Choroid plexus epithelial cell (primary cell): ENCODE measurements around the gene CHD8.
A peak's percentile ranks its signal among the peaks of the same experiment; 100 is the strongest.

Experiments
- DNase-seq: peaks from one replicate; pipeline ENCODE4 v3.0.0-alpha.2; 2010; ENCODE audit warnings: low read depth
- H3K4me3 ChIP-seq: 2 replicates; pipeline ENCODE4 v1.5.1; 2011; ENCODE audit warnings: low read depth, mild to moderate bottlenecking, control low read depth, low read length, moderate library complexity
- TF ChIP-seq, protein P1 (sequence below): conservative IDR thresholded peaks from 2 replicates; pipeline ENCODE4 v1.5.1; 2011; ENCODE audit warnings: low read depth, mild to moderate bottlenecking, control low read depth, inconsistent platforms, low read length, moderate library complexity

CHD8 gene

GRCh38 chr14:21347201-21347600, 108.7 kb downstream of the CHD8 start:
- TF ChIP-seq, protein P1, sequence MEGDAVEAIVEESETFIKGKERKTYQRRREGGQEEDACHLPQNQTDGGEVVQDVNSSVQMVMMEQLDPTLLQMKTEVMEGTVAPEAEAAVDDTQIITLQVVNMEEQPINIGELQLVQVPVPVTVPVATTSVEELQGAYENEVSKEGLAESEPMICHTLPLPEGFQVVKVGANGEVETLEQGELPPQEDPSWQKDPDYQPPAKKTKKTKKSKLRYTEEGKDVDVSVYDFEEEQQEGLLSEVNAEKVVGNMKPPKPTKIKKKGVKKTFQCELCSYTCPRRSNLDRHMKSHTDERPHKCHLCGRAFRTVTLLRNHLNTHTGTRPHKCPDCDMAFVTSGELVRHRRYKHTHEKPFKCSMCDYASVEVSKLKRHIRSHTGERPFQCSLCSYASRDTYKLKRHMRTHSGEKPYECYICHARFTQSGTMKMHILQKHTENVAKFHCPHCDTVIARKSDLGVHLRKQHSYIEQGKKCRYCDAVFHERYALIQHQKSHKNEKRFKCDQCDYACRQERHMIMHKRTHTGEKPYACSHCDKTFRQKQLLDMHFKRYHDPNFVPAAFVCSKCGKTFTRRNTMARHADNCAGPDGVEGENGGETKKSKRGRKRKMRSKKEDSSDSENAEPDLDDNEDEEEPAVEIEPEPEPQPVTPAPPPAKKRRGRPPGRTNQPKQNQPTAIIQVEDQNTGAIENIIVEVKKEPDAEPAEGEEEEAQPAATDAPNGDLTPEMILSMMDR: no peak
- no peak for DNase-seq
- no peak overlapping the region for H3K4me3 ChIP-seq

DNA sequence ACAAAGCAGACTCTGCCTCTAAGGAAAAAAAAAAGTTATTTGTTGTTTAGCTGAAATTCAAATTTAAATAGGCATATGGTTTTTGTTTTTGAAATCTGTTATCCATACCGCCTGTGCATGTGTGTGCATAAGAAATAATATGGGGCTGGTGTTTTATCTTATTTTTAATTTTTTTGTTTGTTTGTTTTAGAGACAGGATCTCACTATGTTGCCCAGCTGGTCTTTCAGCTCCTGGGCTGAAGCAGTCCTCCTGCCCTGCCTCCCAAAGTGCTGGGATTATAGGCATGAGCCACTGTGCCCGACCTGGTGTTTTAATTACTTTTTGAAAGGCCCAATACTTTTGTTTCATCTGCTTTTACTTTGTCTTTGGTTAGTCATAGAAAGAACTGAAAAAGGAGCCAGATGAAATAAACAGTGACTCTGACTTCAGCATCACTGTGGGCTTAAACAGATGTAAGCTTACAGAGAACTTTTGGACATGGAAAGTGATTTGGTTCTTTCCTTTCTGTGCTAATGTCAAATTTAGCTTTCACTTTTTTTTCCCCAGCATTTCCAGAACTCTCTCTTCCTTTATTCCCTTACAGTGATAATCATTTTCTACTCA, 109.3 kb downstream of the CHD8 start:
- TF ChIP-seq, protein P1: no peak
- H3K4me3 ChIP-seq: no peak overlapping the region
- DNase-seq: peak; percentile 12

GRCh38 chr14:21343035-21343794, 112.7 kb downstream of the CHD8 start:
- no peak overlapping the region for H3K4me3 ChIP-seq
- DNase-seq: peak; percentile 7
- TF ChIP-seq, protein P1: no peak
